IPS-20b (cell line): ENCODE data around the gene RGS4.
A peak's percentile ranks its signal among the peaks of the same experiment; 100 is the strongest.

Experiments
- H3K27ac ChIP-seq: one replicate; pipeline ENCODE4 v1.5.1; 2013; ENCODE audit warnings: low read length
- H3K27me3 ChIP-seq: 2 replicates; pipeline ENCODE4 v1.6.1; 2013; ENCODE audit warnings: mild to moderate bottlenecking, low read length, inconsistent platforms; ENCODE audit not compliant: insufficient read depth
- H3K36me3 ChIP-seq: 2 replicates; pipeline ENCODE4 v1.6.1; 2013; ENCODE audit warnings: low read depth, mild to moderate bottlenecking, inconsistent platforms, low read length, moderate library complexity; ENCODE audit not compliant: insufficient read depth
- H3K4me1 ChIP-seq: 2 replicates; pipeline ENCODE4 v1.6.1; 2013; ENCODE audit warnings: mild to moderate bottlenecking, control low read depth, inconsistent platforms, low read length, moderate library complexity; ENCODE audit not compliant: insufficient read depth
- H3K4me3 ChIP-seq: 2 replicates; pipeline ENCODE4 v1.5.1; 2013; ENCODE audit warnings: mild to moderate bottlenecking, low read length, inconsistent platforms
- H3K9ac ChIP-seq: 2 replicates; pipeline ENCODE4 v1.6.1; 2013; ENCODE audit warnings: low read depth, mild to moderate bottlenecking, inconsistent platforms, low read length, moderate library complexity
- H3K9me3 ChIP-seq: 2 replicates; pipeline ENCODE4 v1.6.1; 2013; ENCODE audit warnings: mild to moderate bottlenecking, low read depth, low read length, inconsistent platforms; ENCODE audit not compliant: insufficient read depth

The RGS4 gene

GRCh38 chr1:163069142-163069541, at the start of gene RGS4:
Gene RGS4, plus strand, starts transcription at chr1:163069361. Its CDS starts 124 bp downstream, at chr1:163069485.
- H3K27ac ChIP-seq, result no peak within 1 kb of the TSS
- no peak within 1 kb of the TSS; the same call in 1 of the 2 replicates for H3K9ac ChIP-seq
- no peaks in the 10 kb centered on the region for H3K27me3 ChIP-seq
- peak within 1 kb of the TSS; percentile 46 for H3K4me3 ChIP-seq
- peaks cover 8% of the 10 kb centered on the region; the same call in 1 of the 2 replicates for H3K4me1 ChIP-seq
- H3K9me3 ChIP-seq, result no peaks in the 10 kb centered on the region
- no peaks in the 10 kb centered on the region for H3K36me3 ChIP-seq

- H3K27ac ChIP-seq, result no peak overlapping the region
- peaks cover 8% of the 10 kb centered on the region; the same call in 1 of the 2 replicates for H3K9me3 ChIP-seq
- peaks cover 9% of the 10 kb centered on the region; the same call in 1 of the 2 replicates for H3K4me1 ChIP-seq
- no peaks in the 10 kb centered on the region for H3K36me3 ChIP-seq
- no peak overlapping the region for H3K4me3 ChIP-seq
- no peaks in the 10 kb centered on the region for H3K27me3 ChIP-seq
- no peak overlapping the region for H3K9ac ChIP-seq
Observed at GRCh38 chr1:163022129-163022528, 47.0 kb upstream of the RGS4 start.

GRCh38 chr1:163027610-163028009, 41.6 kb upstream of the RGS4 start:
- no peaks in the 10 kb centered on the region for H3K27me3 ChIP-seq
- H3K4me1 ChIP-seq, result peaks cover 9% of the 10 kb centered on the region; the same call in 1 of the 2 replicates
- H3K27ac ChIP-seq, result no peak overlapping the region
- no peaks in the 10 kb centered on the region for H3K9me3 ChIP-seq
- no peak overlapping the region for H3K4me3 ChIP-seq
- no peak overlapping the region for H3K9ac ChIP-seq
- no peaks in the 10 kb centered on the region for H3K36me3 ChIP-seq

GRCh38 chr1:163029901-163030300, 39.3 kb upstream of the RGS4 start:
- Histone ChIP-seq H3K27me3 (no peaks in the 10 kb centered on the region), H3K4me3 (no peak overlapping the region), H3K4me1 (peaks cover 9% of the 10 kb centered on the region; the same call in 1 of the 2 replicates), H3K36me3 (no peaks in the 10 kb centered on the region), H3K27ac (no peak overlapping the region), H3K9ac (no peak overlapping the region), H3K9me3 (no peaks in the 10 kb centered on the region)

GRCh38 chr1:163035446-163036249, 33.5 kb upstream of the RGS4 start:
- Histone ChIP-seq H3K27ac (no peak overlapping the region), H3K4me1 (no peaks in the 10 kb centered on the region), H3K27me3 (no peaks in the 10 kb centered on the region), H3K4me3 (no peak overlapping the region), H3K9me3 (no peaks in the 10 kb centered on the region), H3K36me3 (no peaks in the 10 kb centered on the region), H3K9ac (no peak overlapping the region)

GRCh38 chr1:163036671-163037070, 32.5 kb upstream of the RGS4 start:
- Histone ChIP-seq H3K9ac (no peak overlapping the region), H3K4me3 (no peak overlapping the region), H3K27me3 (no peaks in the 10 kb centered on the region), H3K9me3 (no peaks in the 10 kb centered on the region), H3K36me3 (no peaks in the 10 kb centered on the region), H3K27ac (no peak overlapping the region), H3K4me1 (no peaks in the 10 kb centered on the region)

GRCh38 chr1:163038928-163039706, 30.0 kb upstream of the RGS4 start:
- Histone ChIP-seq H3K4me1 (no peaks in the 10 kb centered on the region), H3K36me3 (no peaks in the 10 kb centered on the region), H3K27ac (no peak overlapping the region), H3K9me3 (no peaks in the 10 kb centered on the region), H3K27me3 (no peaks in the 10 kb centered on the region), H3K9ac (no peak overlapping the region), H3K4me3 (no peak overlapping the region)

- Histone ChIP-seq H3K9ac (no peak overlapping the region), H3K27me3 (no peaks in the 10 kb centered on the region), H3K9me3 (no peaks in the 10 kb centered on the region), H3K4me1 (no peaks in the 10 kb centered on the region), H3K27ac (no peak overlapping the region), H3K36me3 (no peaks in the 10 kb centered on the region), H3K4me3 (no peak overlapping the region)
Observed at GRCh38 chr1:163039707-163040093, 29.5 kb upstream of the RGS4 start.

GRCh38 chr1:163046071-163046470, 23.1 kb upstream of the RGS4 start:
- Histone ChIP-seq H3K9me3 (no peaks in the 10 kb centered on the region), H3K9ac (no peak overlapping the region), H3K4me1 (no peaks in the 10 kb centered on the region), H3K27ac (no peak overlapping the region), H3K36me3 (no peaks in the 10 kb centered on the region), H3K4me3 (no peak overlapping the region), H3K27me3 (no peaks in the 10 kb centered on the region)

- H3K9me3 ChIP-seq, result no peaks in the 10 kb centered on the region
- no peak overlapping the region for H3K27ac ChIP-seq
- H3K9ac ChIP-seq, result no peak overlapping the region
- no peaks in the 10 kb centered on the region for H3K27me3 ChIP-seq
- H3K4me1 ChIP-seq, result no peaks in the 10 kb centered on the region
- no peaks in the 10 kb centered on the region for H3K36me3 ChIP-seq
- H3K4me3 ChIP-seq, result no peak overlapping the region
Observed at GRCh38 chr1:163047951-163048659, 21.1 kb upstream of the RGS4 start.

- H3K9ac ChIP-seq, result no peak overlapping the region
- no peaks in the 10 kb centered on the region for H3K27me3 ChIP-seq
- no peak overlapping the region for H3K27ac ChIP-seq
- H3K4me1 ChIP-seq, result no peaks in the 10 kb centered on the region
- no peak overlapping the region for H3K4me3 ChIP-seq
- H3K9me3 ChIP-seq, result no peaks in the 10 kb centered on the region
- H3K36me3 ChIP-seq, result no peaks in the 10 kb centered on the region
Observed at GRCh38 chr1:163048869-163049268, 20.3 kb upstream of the RGS4 start.
